Stomach (tissue), 4 donors: ENCODE measurements around the gene HPGDS.

ENCODE experiments used
- EP300 ChIP-seq: sonication (generic); formaldehyde crosslinking; IDR thresholded peaks from one replicate; pipeline ENCODE4 v1.6.1; 2017; ENCODE audit warnings: antibody characterized with exemption
- POLR2A ChIP-seq, 4 donors: fragments of 450-650 bp; IDR thresholded peaks; one replicate each; pipeline ENCODE4 v1.6.1; 2016; ENCODE audit warnings: antibody characterized with exemption in 4 of 4, control low read depth in 2 of 4, mild to moderate bottlenecking in 1 of 4, moderate library complexity in 1 of 4
- TF ChIP-seq, protein P1 (sequence below), 7 experiments: fragments of 450-650 bp in 4 of 7; fragments of 200-600 bp in 3 of 7; sonication (generic) in 3 of 7; IDR thresholded peaks; one replicate each; pipeline ENCODE4 v1.5.1; 2016 to 2019; ENCODE audit warnings: antibody characterized with exemption in 7 of 7, control low read depth in 2 of 7, mild to moderate bottlenecking in 1 of 7

- TF ChIP-seq, protein P1, sequence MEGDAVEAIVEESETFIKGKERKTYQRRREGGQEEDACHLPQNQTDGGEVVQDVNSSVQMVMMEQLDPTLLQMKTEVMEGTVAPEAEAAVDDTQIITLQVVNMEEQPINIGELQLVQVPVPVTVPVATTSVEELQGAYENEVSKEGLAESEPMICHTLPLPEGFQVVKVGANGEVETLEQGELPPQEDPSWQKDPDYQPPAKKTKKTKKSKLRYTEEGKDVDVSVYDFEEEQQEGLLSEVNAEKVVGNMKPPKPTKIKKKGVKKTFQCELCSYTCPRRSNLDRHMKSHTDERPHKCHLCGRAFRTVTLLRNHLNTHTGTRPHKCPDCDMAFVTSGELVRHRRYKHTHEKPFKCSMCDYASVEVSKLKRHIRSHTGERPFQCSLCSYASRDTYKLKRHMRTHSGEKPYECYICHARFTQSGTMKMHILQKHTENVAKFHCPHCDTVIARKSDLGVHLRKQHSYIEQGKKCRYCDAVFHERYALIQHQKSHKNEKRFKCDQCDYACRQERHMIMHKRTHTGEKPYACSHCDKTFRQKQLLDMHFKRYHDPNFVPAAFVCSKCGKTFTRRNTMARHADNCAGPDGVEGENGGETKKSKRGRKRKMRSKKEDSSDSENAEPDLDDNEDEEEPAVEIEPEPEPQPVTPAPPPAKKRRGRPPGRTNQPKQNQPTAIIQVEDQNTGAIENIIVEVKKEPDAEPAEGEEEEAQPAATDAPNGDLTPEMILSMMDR (IDR thresholded peaks at IDR 0.05), result no peak
- TF ChIP-seq EP300 (no peak), POLR2A (IDR thresholded peaks at IDR 0.05) (no peak)
Observed at GRCh38 chr4:94377294-94377693, 34.7 kb upstream of the HPGDS start.
